GM23248 (cell line): ENCODE measurements around the gene HIGD1A.

ENCODE experiments used
- EZH2 ChIP-seq: fragments of 200-600 bp; sonication (generic); IDR thresholded peaks from 2 replicates; pipeline ENCODE4 v1.6.1; 2018; ENCODE audit warnings: antibody characterized with exemption, mild to moderate bottlenecking; ENCODE audit not compliant: insufficient read depth, poor library complexity, severe bottlenecking
- EZH2phosphoT487 ChIP-seq: fragments of 200-600 bp; sonication (generic); IDR thresholded peaks from 2 replicates; pipeline ENCODE4 v1.6.1; 2018; ENCODE audit warnings: antibody characterized with exemption, moderate library complexity, mild to moderate bottlenecking, low read depth; ENCODE audit not compliant: insufficient read depth

GRCh38 chr3:42830437-42831320 lies 26.4 kb upstream of the HIGD1A start:
- no peak for TF ChIP-seq EZH2
- TF ChIP-seq EZH2phosphoT487, result no peak
